GM18951 (cell line): Measurements from ENCODE around the gene RALGAPA2.

Source experiments
- POLR2A ChIP-seq: IDR thresholded peaks from 4 replicates; pipeline ENCODE4 v1.6.1; 2011; ENCODE audit warnings: mild to moderate bottlenecking; ENCODE audit not compliant: insufficient read length, insufficient read depth; ENCODE audit errors: extremely low read depth
- in situ Hi-C: fragments of 300-500 bp; cut with MboI; formaldehyde crosslinking; loops from one replicate; pipeline ENCODE4 v1.12.0; 2022; ENCODE audit warnings: low sequenced_read_pairs, mixed read lengths, inconsistent platforms; ENCODE audit not compliant: unreplicated experiment

The RALGAPA2 gene

GRCh38 chr20:20657092-20657491 lies 55.4 kb downstream of the RALGAPA2 start:
- TF ChIP-seq POLR2A: no peak
- in situ Hi-C loops: no loop called here

- in situ Hi-C loops: no loop called here
- no peak for TF ChIP-seq POLR2A
Measured at GRCh38 chr20:20655883-20656282, 56.6 kb downstream of the RALGAPA2 start.

- in situ Hi-C loops: no loop called here
- no peak for TF ChIP-seq POLR2A
Measured at GRCh38 chr20:20649945-20650344, 62.5 kb downstream of the RALGAPA2 start.

- in situ Hi-C loops: no loop called here
- no peak for TF ChIP-seq POLR2A
Measured at GRCh38 chr20:20643927-20644326, 68.5 kb downstream of the RALGAPA2 start.

- in situ Hi-C loops: no loop called here
- no peak for TF ChIP-seq POLR2A
Measured at GRCh38 chr20:20641783-20642182, 70.7 kb downstream of the RALGAPA2 start.

GRCh38 chr20:20638878-20639277 lies 73.6 kb downstream of the RALGAPA2 start:
- in situ Hi-C loops: no loop called here
- no peak for TF ChIP-seq POLR2A

- in situ Hi-C loops: no loop called here
Measured at GRCh38 chr20:20637998-20638725, 74.3 kb downstream of the RALGAPA2 start.

GRCh38 chr20:20635006-20635405 lies 77.4 kb downstream of the RALGAPA2 start:
- no peak for TF ChIP-seq POLR2A
- in situ Hi-C loops: no loop called here

More at GRCh38 chr20:20637998-20638725, 74.3 kb downstream of the RALGAPA2 start:
- TF ChIP-seq POLR2A: no peak

GRCh38 chr20:20632644-20633043 lies 79.8 kb downstream of the RALGAPA2 start:
- TF ChIP-seq POLR2A: no peak
- in situ Hi-C loops: no loop called here

- no peak for TF ChIP-seq POLR2A
- in situ Hi-C loops: no loop called here
Measured at GRCh38 chr20:20630551-20630950, 81.9 kb downstream of the RALGAPA2 start.

- no peak for TF ChIP-seq POLR2A
- in situ Hi-C loops: no loop called here
Measured at GRCh38 chr20:20629556-20630188, 82.8 kb downstream of the RALGAPA2 start.

- no peak for TF ChIP-seq POLR2A
- in situ Hi-C loops: no loop called here
Measured at GRCh38 chr20:20628314-20628713, 84.1 kb downstream of the RALGAPA2 start.

GRCh38 chr20:20627471-20627870 lies 85.0 kb downstream of the RALGAPA2 start:
- TF ChIP-seq POLR2A: no peak
- in situ Hi-C loops: no loop called here

GRCh38 chr20:20624914-20625313 lies 87.5 kb downstream of the RALGAPA2 start:
- in situ Hi-C loops: no loop called here
- TF ChIP-seq POLR2A: no peak
